Panc1 (cell line): ENCODE results near the gene CD48. TPM values are rescaled to one million over a fixed set of nuclear protein-coding genes. Genes with fewer than 3 reads are reported as not detected.
A peak's percentile ranks its signal among the peaks of the same experiment; 100 is the strongest.

Experiments used
- ATAC-seq: fragments of 200-7000 bp; cut with Tn5 transposase; 2 replicates; pipeline ENCODE4 v1.9.1; 2020; ENCODE audit warnings: mild to moderate bottlenecking, moderate library complexity
- BruUV-seq: library from RNA; stranded (reverse); fragments of 400-500 nt; replicated peaks from 2 replicates; lab custom pipeline; 2021; lab: Mats Ljungman, UMichigan
- CTCF ChIA-PET: fragments of 300-600 bp; sonication (Branson Sonifier 250); formaldehyde crosslinking; loops from one replicate; lab custom pipeline; 2022; ENCODE audit warnings: antibody characterized with exemption; lab: Charles Lee
- POLR2A ChIA-PET: fragments of 300-600 bp; sonication (Branson Sonifier 250); formaldehyde crosslinking; loops from one replicate; lab custom pipeline; 2022; ENCODE audit warnings: antibody characterized with exemption; lab: Charles Lee
- DNase-seq: peaks from one replicate; pipeline ENCODE4 v3.0.0-alpha.2; 2010; ENCODE audit warnings: low read depth, low spot score
- H3K27ac ChIP-seq: 2 replicates; pipeline ENCODE4 v1.5.1; 2011; ENCODE audit warnings: mild to moderate bottlenecking, low read length, inconsistent platforms
- H3K27me3 ChIP-seq: fragments of 200-500 bp; sonication (Bioruptor generic); 2 replicates; pipeline ENCODE4 v1.6.0; 2014; ENCODE audit warnings: low read length, inconsistent platforms; ENCODE audit not compliant: control insufficient read depth, insufficient read depth
- H3K36me3 ChIP-seq: fragments of 200-500 bp; sonication (Bioruptor generic); 2 replicates; pipeline ENCODE4 v1.5.1; 2014; ENCODE audit warnings: inconsistent platforms, mild to moderate bottlenecking, low read length, moderate library complexity; ENCODE audit not compliant: control insufficient read depth, insufficient read depth
- H3K4me1 ChIP-seq: 2 replicates; pipeline ENCODE4 v1.5.1; 2011; ENCODE audit warnings: inconsistent platforms, mild to moderate bottlenecking, low read length, moderate library complexity; ENCODE audit not compliant: control insufficient read depth, insufficient read depth
- H3K4me3 ChIP-seq, 2 experiments: 2 replicates each; pipeline ENCODE4 v1.5.1; 2011 to 2012; ENCODE audit warnings: low read depth in 2 of 2, low read length in 2 of 2, mild to moderate bottlenecking in 2 of 2, inconsistent platforms in 1 of 2, moderate library complexity in 1 of 2
- H3K9me3 ChIP-seq: fragments of 200-500 bp; sonication (Bioruptor generic); 2 replicates; pipeline ENCODE4 v1.5.1; 2014; ENCODE audit warnings: low read depth, mild to moderate bottlenecking, inconsistent platforms, low read length, moderate library complexity; ENCODE audit not compliant: control insufficient read depth, insufficient read depth
- CTCF ChIP-seq: fragments of 450-650 bp; IDR thresholded peaks from 2 replicates; pipeline ENCODE4 v1.5.1; 2017; ENCODE audit warnings: mild to moderate bottlenecking
- POLR2AphosphoS5 ChIP-seq: IDR thresholded peaks from 2 replicates; pipeline ENCODE4 v1.6.1; 2012; ENCODE audit warnings: mild to moderate bottlenecking, low read depth, low read length, moderate library complexity
- REST ChIP-seq, 2 experiments: IDR thresholded peaks; 2 replicates each; pipeline ENCODE4 v1.6.1; 2011 to 2012; ENCODE audit warnings: low read depth in 2 of 2, control low read depth in 1 of 2, low read length in 1 of 2, mild to moderate bottlenecking in 1 of 2, moderate library complexity in 1 of 2; ENCODE audit not compliant: insufficient read depth in 1 of 2
- SIN3A ChIP-seq: IDR thresholded peaks from 2 replicates; pipeline ENCODE4 v1.6.1; 2012; ENCODE audit warnings: low read depth, mild to moderate bottlenecking, low read length, moderate library complexity, borderline replicate concordance; ENCODE audit not compliant: insufficient read depth
- TCF7L2 ChIP-seq: IDR thresholded peaks from 2 replicates; pipeline ENCODE4 v1.6.1; 2011; ENCODE audit warnings: mild to moderate bottlenecking, low read depth, low read length, inconsistent platforms
- in situ Hi-C: cut with HindIII; loops from 2 replicates; pipeline ENCODE4 v1.10.0; 2016; ENCODE audit warnings: low sequenced_read_pairs, low pct_unique_long_range_greater_than_20kb
- intact Hi-C: fragments of 100-400 bp; cut with micrococcal nuclease; formaldehyde crosslinking; loops from one replicate; pipeline ENCODE4 v1.10.0; 2022; ENCODE audit not compliant: unreplicated experiment
- total RNA-seq: library from RNA; stranded (reverse); gene quantifications from one replicate; pipeline ENCODE4 v1.2.1, GENCODE V29; 2021; ENCODE audit not compliant: unreplicated experiment

Gene CD48
- total RNA-seq, 1 experiment from 2014 or later, result 0.67 TPM

- peak; percentile 25 for DNase-seq
- in situ Hi-C loops (no loop called here), intact Hi-C loops (no loop called here)
- no peaks in the 10 kb centered on the region for H3K9me3 ChIP-seq
- H3K4me1 ChIP-seq, result no peaks in the 10 kb centered on the region
- peaks cover 17% of the 10 kb centered on the region for H3K27me3 ChIP-seq
- no peak overlapping the region for H3K27ac ChIP-seq
- no peaks in the 10 kb centered on the region for H3K36me3 ChIP-seq
- no peak for TF ChIP-seq TCF7L2
- TF ChIP-seq CTCF, result peak; percentile 71
- no peak for TF ChIP-seq POLR2AphosphoS5
- POLR2A ChIA-PET, result no interaction called here
- ATAC-seq, result peak; percentile 88
- CTCF ChIA-PET, result interaction anchor here (1.0 kb wide), 1 partner anchor 274 kb away, joined by 3 read pairs; the partner anchor contains the start of gene ITLN2
- no peak overlapping the region for H3K4me3 ChIP-seq
- no TSS peak for BruUV-seq
These were observed 30.3 kb downstream of the CD48 start for GRCh38 chr1:160681066-160681890.

GRCh38 chr1:160680399-160680798 is 31.2 kb downstream of the CD48 start:
- DNase-seq, result no peak

More at GRCh38 chr1:160680399-160680798, 31.2 kb downstream of the CD48 start:
- no TSS peak for BruUV-seq
- intact Hi-C loops, result no loop called here
- TF ChIP-seq CTCF (no peak), POLR2AphosphoS5 (no peak), SIN3A (no peak), TCF7L2 (no peak), REST (IDR thresholded peaks at IDR 0.05; ENCODE audit: insufficient read depth in 1 of 2, low read depth in 2 of 2, low read length in 1 of 2) (no peak)
- ChIA-PET POLR2A (no interaction called here), CTCF (no interaction called here)
- Histone ChIP-seq H3K9me3 (no peaks in the 10 kb centered on the region), H3K27ac (no peak overlapping the region), H3K4me1 (no peaks in the 10 kb centered on the region), H3K27me3 (peaks cover 17% of the 10 kb centered on the region), H3K4me3 (no peak overlapping the region), H3K36me3 (no peaks in the 10 kb centered on the region)
- no peak for ATAC-seq
- in situ Hi-C loops, result no loop called here
